CD14-positive monocyte (primary cell): ENCODE results near the gene PCNA. TPM values are rescaled to one million over a fixed set of nuclear protein-coding genes. Genes with fewer than 3 reads are reported as not detected.

Experiments used
- DNase-seq, 3 donors: peaks; one replicate each; pipeline ENCODE4 v3.0.0-alpha.2; 2011 to 2022
- H2AFZ ChIP-seq: 2 replicates; pipeline ENCODE4 v1.6.0; 2012; ENCODE audit warnings: mild to moderate bottlenecking, low read depth, low read length, inconsistent platforms; ENCODE audit not compliant: insufficient read depth, poor library complexity, severe bottlenecking
- H3K27ac ChIP-seq, 2 donors: 1 replicate in 1 of 2; 2 replicates in 1 of 2; pipeline ENCODE4 v1.5.1; 2012 to 2013; ENCODE audit warnings: low read length in 2 of 2, control low read depth in 1 of 2, inconsistent platforms in 1 of 2, low read depth in 1 of 2, mild to moderate bottlenecking in 1 of 2
- H3K27me3 ChIP-seq, 2 donors: one replicate each; pipeline versions ENCODE4 v1.6.0 to v1.6.1; 2011 to 2013; ENCODE audit warnings: low read length in 2 of 2; ENCODE audit not compliant: control insufficient read depth in 2 of 2, insufficient read depth in 2 of 2
- H3K36me3 ChIP-seq, 2 donors: replicated peaks in 1 of 2; 1 replicate in 1 of 2; 2 replicates in 1 of 2; pipeline versions ENCODE4 v1.5.1 to v1.6.1; 2012 to 2013; ENCODE audit warnings: low read length in 2 of 2, control low read depth in 1 of 2, inconsistent platforms in 1 of 2, mild to moderate bottlenecking in 1 of 2; ENCODE audit not compliant: insufficient read depth in 2 of 2, control insufficient read depth in 1 of 2
- H3K4me1 ChIP-seq, 2 donors: 1 replicate in 1 of 2; 2 replicates in 1 of 2; pipeline versions ENCODE4 v1.5.1 to v1.6.1; 2012 to 2013; ENCODE audit warnings: low read length in 2 of 2, control low read depth in 1 of 2, inconsistent platforms in 1 of 2, mild to moderate bottlenecking in 1 of 2, moderate library complexity in 1 of 2; ENCODE audit not compliant: insufficient read depth in 2 of 2, control insufficient read depth in 1 of 2
- H3K4me2 ChIP-seq: replicated peaks from 2 replicates; pipeline ENCODE3; 2012; ENCODE audit warnings: low read length, moderate library complexity, mild to moderate bottlenecking; ENCODE audit not compliant: poor library complexity, severe bottlenecking; ENCODE audit errors: extremely low read depth
- H3K4me3 ChIP-seq, 3 experiments: fragments of 200-600 bp in 1 of 3; sonication (generic) in 1 of 3; replicated peaks in 1 of 3; 1 replicate in 2 of 3; 2 replicates in 1 of 3; pipeline ENCODE4 v1.5.1; 2011 to 2013; ENCODE audit warnings: low read length in 3 of 3, mild to moderate bottlenecking in 3 of 3, control low read depth in 2 of 3, low read depth in 2 of 3, inconsistent platforms in 1 of 3, moderate library complexity in 1 of 3
- H3K79me2 ChIP-seq: 2 replicates; pipeline ENCODE4 v1.6.0; 2012; ENCODE audit warnings: mild to moderate bottlenecking, control low read depth, inconsistent platforms, low read length, moderate library complexity; ENCODE audit not compliant: insufficient read depth
- H3K9ac ChIP-seq: 2 replicates; pipeline ENCODE4 v1.6.0; 2017; ENCODE audit warnings: low read length, mild to moderate bottlenecking; ENCODE audit not compliant: insufficient read depth, poor library complexity, severe bottlenecking
- H3K9me3 ChIP-seq, 2 donors: replicated peaks in 1 of 2; 1 replicate in 1 of 2; 2 replicates in 1 of 2; pipeline versions ENCODE4 v1.5.1 to v1.6.1; 2012 to 2013; ENCODE audit warnings: low read length in 2 of 2, control low read depth in 1 of 2; ENCODE audit not compliant: control insufficient read depth in 1 of 2, insufficient read depth in 1 of 2
- H4K20me1 ChIP-seq: 2 replicates; pipeline ENCODE4 v1.6.0; 2012; ENCODE audit warnings: mild to moderate bottlenecking, low read length, control low read depth, moderate library complexity; ENCODE audit not compliant: insufficient read depth
- H3K27ac Mint-ChIP-seq, 7 donors: one replicate each; pipeline ENCODE4 v1.8.0; 2020; ENCODE audit warnings: mild to moderate bottlenecking in 7 of 7, mixed read lengths in 7 of 7, moderate library complexity in 6 of 7, inconsistent platforms in 2 of 7
- H3K27me3 Mint-ChIP-seq, 3 donors: one replicate each; pipeline ENCODE4 v1.8.0; 2021 to 2022; ENCODE audit warnings: low read depth in 3 of 3, mild to moderate bottlenecking in 3 of 3, mixed read lengths in 3 of 3, moderate library complexity in 3 of 3, inconsistent platforms in 1 of 3
- H3K36me3 Mint-ChIP-seq, 2 donors: one replicate each; pipeline ENCODE4 v1.8.0; 2020; ENCODE audit warnings: mixed read lengths in 2 of 2, inconsistent platforms in 1 of 2, mild to moderate bottlenecking in 1 of 2
- H3K4me1 Mint-ChIP-seq: one replicate; pipeline ENCODE4 v1.8.0; 2020; ENCODE audit warnings: mild to moderate bottlenecking, mixed read lengths
- H3K4me3 Mint-ChIP-seq, 2 donors: one replicate each; pipeline ENCODE4 v1.8.0; 2020; ENCODE audit warnings: mild to moderate bottlenecking in 2 of 2, mixed read lengths in 2 of 2, moderate library complexity in 1 of 2
- H3K9me3 Mint-ChIP-seq, 7 donors: one replicate each; pipeline ENCODE4 v1.8.0; 2020 to 2022; ENCODE audit warnings: mixed read lengths in 7 of 7, mild to moderate bottlenecking in 6 of 7, moderate library complexity in 6 of 7, inconsistent platforms in 2 of 7
- CTCF ChIP-seq: fragments of 200-600 bp; IDR thresholded peaks from one replicate; pipeline ENCODE4 v1.8.0; 2022; ENCODE audit warnings: antibody characterized with exemption, mild to moderate bottlenecking
- WGBS: methylation state at CpG from one replicate; pipeline ENCODE4 v1.1.5; 2013; ENCODE audit warnings: missing lambda C conversion rate; ENCODE audit not compliant: insufficient coverage; 5-methylcytosine and 5-hydroxymethylcytosine counted together
- intact Hi-C, 2 donors: fragments of 100-400 bp; cut with micrococcal nuclease; formaldehyde crosslinking; loops; one replicate each; pipeline versions ENCODE4 v1.15.0 to v1.15.1; 2023
- polyA plus RNA-seq, 3 donors: library from polyadenylated mRNA; depleted of rRNA in 1 of 3; unstranded in 2 of 3; stranded (reverse) in 1 of 3; fragments of 300-500 nt in 2 of 3; fragments of >200 nt in 1 of 3; fragmentation: Illumina TruSeq in 2 of 3; gene quantifications; 1 replicate in 2 of 3; 2 replicates in 1 of 3; pipeline ENCODE4 v1.2.3, GENCODE V29; 2012 to 2021

PCNA gene
- polyA plus RNA-seq, 3 donors: 27.9 to 35.0 (median 30.8) TPM

GRCh38 chr20:5126512-5127203 lies 6.9 kb upstream of the PCNA start, which contains the start of gene CDS2:
CDS2 (plus strand) TSS chr20:5127008; CDS start chr20:5127093, 85 bp downstream.
- Mint-ChIP-seq H3K4me3 (peak within 1 kb of the TSS; percentile 93 to 96), H3K36me3 (peaks cover 1 to 19% of the 10 kb centered on the region in 2 donors), H3K4me1 (peaks cover 35% of the 10 kb centered on the region), H3K9me3 (no peaks in the 10 kb centered on the region), H3K27me3 (peaks cover 0 to 3% (median 0%) of the 10 kb centered on the region in 3 donors), H3K27ac (peak within 1 kb of the TSS; percentile 91 to 96 (median 94))
- H3K36me3 ChIP-seq: no peaks in the 10 kb centered on the region
- DNase-seq: peak; percentile 99 to 100 (median 99)
- peak within 1 kb of the TSS; percentile 93 for H3K9ac ChIP-seq
- peak within 1 kb of the TSS; percentile 59 to 98 (median 73) for H3K4me3 ChIP-seq
- H3K79me2 ChIP-seq: peaks cover 49% of the 10 kb centered on the region
- H3K4me2 ChIP-seq: peak within 1 kb of the TSS; percentile 94
- peak within 1 kb of the TSS; percentile 45 to 90 for H3K27ac ChIP-seq
- no peaks in the 10 kb centered on the region for H3K9me3 ChIP-seq
- no peaks in the 10 kb centered on the region for H3K27me3 ChIP-seq
- H2AFZ ChIP-seq: peak within 1 kb of the TSS; percentile 81
- TF ChIP-seq CTCF: peak; percentile 49
- under 1% methylated on average over 78 of the region's 78 CpGs for WGBS
- peaks cover 21% of the 10 kb centered on the region for H4K20me1 ChIP-seq
- H3K4me1 ChIP-seq: peaks cover 18 to 26% of the 10 kb centered on the region in 2 donors
- intact Hi-C loops: loop anchor here in 1 of 2 donors (1.0 kb wide), 1 partner anchor 66 kb away; no protein-coding TSS in a partner anchor

- H3K4me1 ChIP-seq: peaks cover 26 to 36% of the 10 kb centered on the region in 2 donors
- peaks cover 30% of the 10 kb centered on the region for H3K79me2 ChIP-seq
- Mint-ChIP-seq H3K4me3 (no peak overlapping the region), H3K9me3 (no peaks in the 10 kb centered on the region), H3K4me1 (peaks cover 35% of the 10 kb centered on the region), H3K27me3 (peaks cover 0 to 3% (median 0%) of the 10 kb centered on the region in 3 donors), H3K27ac (no peak overlapping the region), H3K36me3 (peaks cover 0 to 3% of the 10 kb centered on the region in 2 donors)
- no peak for DNase-seq
- intact Hi-C loops: no loop called here
- H3K4me2 ChIP-seq: no peak overlapping the region
- H3K4me3 ChIP-seq: no peak overlapping the region
- H4K20me1 ChIP-seq: peaks cover 13% of the 10 kb centered on the region
- no peak for TF ChIP-seq CTCF
- WGBS: 57% methylated on average over 1 of the region's 1 CpG
- no peaks in the 10 kb centered on the region for H3K9me3 ChIP-seq
- no peaks in the 10 kb centered on the region for H3K27me3 ChIP-seq
- no peak overlapping the region for H3K9ac ChIP-seq
- no peak overlapping the region for H3K27ac ChIP-seq
- H2AFZ ChIP-seq: no peak overlapping the region
- no peaks in the 10 kb centered on the region for H3K36me3 ChIP-seq
These were observed 3.1 kb upstream of the PCNA start for GRCh38 chr20:5122873-5123260.
